ENCODE measurements around the gene ZNF275.

- TF ChIP-seq CTCF (IDR thresholded peaks at IDR 0.05) (no peak), POLR2A (IDR thresholded peaks at IDR 0.05) (no peak), POLR2AphosphoS5 (IDR thresholded peaks at IDR 0.05; ENCODE audit: insufficient read depth in 1 of 2, low read depth in 1 of 2) (no peak)
These were observed 66.5 kb downstream of the ZNF275 start for GRCh38 chrX:153400146-153401132.
